ENCODE results near the gene SLC4A9. TPM values are rescaled to one million over a fixed set of nuclear protein-coding genes. Genes with fewer than 3 reads are reported as not detected.

The SLC4A9 gene
- total RNA-seq, 1 donor from 2014 or later = 0.23 TPM

GRCh38 chr5:140363631-140364471 is 3.9 kb downstream of the SLC4A9 start:
- Histone ChIP-seq H3K36me3 (no peaks in the 10 kb centered on the region), H3K4me1 (peaks cover 3% of the 10 kb centered on the region), H3K27me3 (no peaks in the 10 kb centered on the region), H3K27ac (no peak overlapping the region), H3K9me3 (no peaks in the 10 kb centered on the region), H3K4me3 (no peak overlapping the region)
- intact Hi-C loops (cut with DNase I) = no loop called here
- ATAC-seq (no peak), DNase-seq (no peak)
- TF ChIP-seq, protein P1, sequence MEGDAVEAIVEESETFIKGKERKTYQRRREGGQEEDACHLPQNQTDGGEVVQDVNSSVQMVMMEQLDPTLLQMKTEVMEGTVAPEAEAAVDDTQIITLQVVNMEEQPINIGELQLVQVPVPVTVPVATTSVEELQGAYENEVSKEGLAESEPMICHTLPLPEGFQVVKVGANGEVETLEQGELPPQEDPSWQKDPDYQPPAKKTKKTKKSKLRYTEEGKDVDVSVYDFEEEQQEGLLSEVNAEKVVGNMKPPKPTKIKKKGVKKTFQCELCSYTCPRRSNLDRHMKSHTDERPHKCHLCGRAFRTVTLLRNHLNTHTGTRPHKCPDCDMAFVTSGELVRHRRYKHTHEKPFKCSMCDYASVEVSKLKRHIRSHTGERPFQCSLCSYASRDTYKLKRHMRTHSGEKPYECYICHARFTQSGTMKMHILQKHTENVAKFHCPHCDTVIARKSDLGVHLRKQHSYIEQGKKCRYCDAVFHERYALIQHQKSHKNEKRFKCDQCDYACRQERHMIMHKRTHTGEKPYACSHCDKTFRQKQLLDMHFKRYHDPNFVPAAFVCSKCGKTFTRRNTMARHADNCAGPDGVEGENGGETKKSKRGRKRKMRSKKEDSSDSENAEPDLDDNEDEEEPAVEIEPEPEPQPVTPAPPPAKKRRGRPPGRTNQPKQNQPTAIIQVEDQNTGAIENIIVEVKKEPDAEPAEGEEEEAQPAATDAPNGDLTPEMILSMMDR (IDR thresholded peaks at IDR 0.05) = no peak

- no peak overlapping the region for H3K27ac ChIP-seq
- H3K36me3 ChIP-seq = no peaks in the 10 kb centered on the region
- H3K9me3 ChIP-seq = no peaks in the 10 kb centered on the region
- no peaks in the 10 kb centered on the region for H3K27me3 ChIP-seq
- no peak for DNase-seq
- TF ChIP-seq, protein P1 (IDR thresholded peaks at IDR 0.05) = no peak
- intact Hi-C loops (cut with DNase I) = no loop called here
- ATAC-seq = no peak
- peaks cover 3% of the 10 kb centered on the region for H3K4me1 ChIP-seq
- no peak overlapping the region for H3K4me3 ChIP-seq
Observed at GRCh38 chr5:140364472-140364765, 4.4 kb downstream of the SLC4A9 start.

GRCh38 chr5:140365282-140365681 is 5.3 kb downstream of the SLC4A9 start:
- H3K4me3 ChIP-seq = no peak overlapping the region
- no peaks in the 10 kb centered on the region for H3K9me3 ChIP-seq
- no peak for ATAC-seq

DNA sequence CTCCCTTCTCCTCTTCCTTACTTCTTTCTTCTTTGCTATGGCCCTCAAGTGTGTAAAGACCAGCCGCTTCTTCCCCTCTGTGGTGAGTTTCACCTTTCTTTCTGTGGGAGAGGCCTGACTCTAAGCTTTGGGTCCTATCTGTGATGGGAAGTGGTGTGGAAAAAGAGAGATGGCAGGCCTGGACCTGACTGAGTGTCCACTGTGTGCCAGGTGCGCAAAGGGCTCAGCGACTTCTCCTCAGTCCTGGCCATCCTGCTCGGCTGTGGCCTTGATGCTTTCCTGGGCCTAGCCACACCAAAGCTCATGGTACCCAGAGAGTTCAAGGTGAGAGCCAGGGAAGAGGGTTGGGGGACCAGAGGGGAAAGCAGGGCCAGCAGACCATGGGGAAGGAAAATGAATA is 5.9 kb downstream of the SLC4A9 start:
- Histone ChIP-seq H3K4me1 (peaks cover 3% of the 10 kb centered on the region), H3K27ac (no peak overlapping the region), H3K4me3 (no peak overlapping the region), H3K9me3 (no peaks in the 10 kb centered on the region), H3K36me3 (no peaks in the 10 kb centered on the region), H3K27me3 (no peaks in the 10 kb centered on the region)
- no peak for DNase-seq
- no peak for ATAC-seq
- intact Hi-C loops (cut with DNase I) = no loop called here
- TF ChIP-seq, protein P1 (IDR thresholded peaks at IDR 0.05) = no peak

More at GRCh38 chr5:140365282-140365681, 5.3 kb downstream of the SLC4A9 start:
- no peaks in the 10 kb centered on the region for H3K36me3 ChIP-seq
- intact Hi-C loops (cut with DNase I) = no loop called here
- TF ChIP-seq, protein P1 (IDR thresholded peaks at IDR 0.05) = no peak
- no peak overlapping the region for H3K27ac ChIP-seq
- no peak for DNase-seq
- no peaks in the 10 kb centered on the region for H3K27me3 ChIP-seq
- peaks cover 3% of the 10 kb centered on the region for H3K4me1 ChIP-seq

DNA sequence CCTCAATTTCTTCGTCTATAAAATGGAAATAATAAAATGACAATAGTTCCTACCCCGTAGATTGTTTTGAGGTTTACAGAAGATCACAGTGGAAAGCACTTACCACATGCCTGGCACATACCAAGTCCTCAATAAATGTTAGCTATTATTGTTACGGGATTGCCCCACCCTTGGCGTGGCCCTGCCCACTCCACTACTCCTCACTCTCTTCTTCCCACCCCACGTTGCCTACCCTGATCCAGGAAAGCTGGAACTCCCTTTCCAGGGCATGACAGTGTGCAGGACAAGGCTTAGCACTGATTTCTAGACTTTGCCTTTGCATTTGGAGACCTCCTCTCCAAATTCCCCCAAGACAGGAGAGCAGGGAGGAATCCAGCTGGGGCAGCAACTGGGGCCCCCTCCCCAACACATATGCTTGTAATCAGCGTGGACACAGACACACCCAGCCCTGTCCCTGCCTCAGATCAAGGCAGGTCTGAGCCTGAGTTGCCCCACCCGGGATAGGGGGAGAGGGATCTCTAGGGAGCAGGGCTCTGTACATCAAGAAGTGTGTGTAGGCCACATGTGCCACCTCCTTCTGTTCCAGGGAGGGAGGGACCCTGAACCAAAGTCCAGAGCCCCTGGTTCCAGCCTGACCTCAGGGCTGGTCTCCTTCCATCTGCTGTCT is 6.7 kb downstream of the SLC4A9 start:
- TF ChIP-seq, protein P1 (IDR thresholded peaks at IDR 0.05) = no peak
- Histone ChIP-seq H3K27ac (no peak overlapping the region), H3K4me3 (no peak overlapping the region), H3K4me1 (peaks cover 3% of the 10 kb centered on the region), H3K36me3 (no peaks in the 10 kb centered on the region), H3K27me3 (no peaks in the 10 kb centered on the region), H3K9me3 (no peaks in the 10 kb centered on the region)
- no peak for ATAC-seq
- intact Hi-C loops (cut with DNase I) = no loop called here
- no peak for DNase-seq
